Ovary (tissue), 3 donors: ENCODE results near the gene ADAMTS6.

Experiments used
- EP300 ChIP-seq: sonication (generic); formaldehyde crosslinking; IDR thresholded peaks from one replicate; pipeline ENCODE4 v1.6.1; 2017; ENCODE audit warnings: antibody characterized with exemption
- POLR2A ChIP-seq: fragments of 450-650 bp; IDR thresholded peaks from one replicate; pipeline ENCODE4 v1.6.1; 2017; ENCODE audit warnings: antibody characterized with exemption, mild to moderate bottlenecking, moderate library complexity
- TF ChIP-seq, protein P1 (sequence below), 3 donors: fragments of 450-650 bp in 2 of 3; fragments of 200-600 bp in 1 of 3; IDR thresholded peaks; one replicate each; pipeline versions ENCODE4 v1.5.1 to v1.8.0; 2016 to 2022; ENCODE audit warnings: antibody characterized with exemption in 3 of 3, mild to moderate bottlenecking in 1 of 3
- donor health status: DM: no; HTN: no; CAD: no.

GRCh38 chr5:65268525-65268924, 213.2 kb downstream of the ADAMTS6 start:
- TF ChIP-seq, protein P1, sequence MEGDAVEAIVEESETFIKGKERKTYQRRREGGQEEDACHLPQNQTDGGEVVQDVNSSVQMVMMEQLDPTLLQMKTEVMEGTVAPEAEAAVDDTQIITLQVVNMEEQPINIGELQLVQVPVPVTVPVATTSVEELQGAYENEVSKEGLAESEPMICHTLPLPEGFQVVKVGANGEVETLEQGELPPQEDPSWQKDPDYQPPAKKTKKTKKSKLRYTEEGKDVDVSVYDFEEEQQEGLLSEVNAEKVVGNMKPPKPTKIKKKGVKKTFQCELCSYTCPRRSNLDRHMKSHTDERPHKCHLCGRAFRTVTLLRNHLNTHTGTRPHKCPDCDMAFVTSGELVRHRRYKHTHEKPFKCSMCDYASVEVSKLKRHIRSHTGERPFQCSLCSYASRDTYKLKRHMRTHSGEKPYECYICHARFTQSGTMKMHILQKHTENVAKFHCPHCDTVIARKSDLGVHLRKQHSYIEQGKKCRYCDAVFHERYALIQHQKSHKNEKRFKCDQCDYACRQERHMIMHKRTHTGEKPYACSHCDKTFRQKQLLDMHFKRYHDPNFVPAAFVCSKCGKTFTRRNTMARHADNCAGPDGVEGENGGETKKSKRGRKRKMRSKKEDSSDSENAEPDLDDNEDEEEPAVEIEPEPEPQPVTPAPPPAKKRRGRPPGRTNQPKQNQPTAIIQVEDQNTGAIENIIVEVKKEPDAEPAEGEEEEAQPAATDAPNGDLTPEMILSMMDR (IDR thresholded peaks at IDR 0.05) = no peak
- no peak for TF ChIP-seq EP300
- no peak for TF ChIP-seq POLR2A
